Hematopoietic multipotent progenitor cell (in vitro differentiated cells): ENCODE measurements around the gene GPR153. TPM values are rescaled to one million over a fixed set of nuclear protein-coding genes. Genes with fewer than 3 reads are reported as not detected.

Experiments used
- DNase-seq, 3 donors: peaks; one replicate each; pipeline ENCODE4 v3.0.0-alpha.2; 2011 to 2015; ENCODE audit warnings: low read depth in 2 of 3, low spot score in 2 of 3
- total RNA-seq: library from RNA; depleted of rRNA; stranded (reverse); fragments of >200 nt; gene quantifications from one replicate; pipeline ENCODE4 v1.2.3, GENCODE V29; 2012

The GPR153 gene
- total RNA-seq, 1 donor, result 0.54 TPM

GRCh38 chr1:6271006-6271405 lies 10.1 kb upstream of the GPR153 start:
- DNase-seq, result no peak

- DNase-seq, result no peak
These were observed 9.5 kb upstream of the GPR153 start for GRCh38 chr1:6270401-6270800.

DNA sequence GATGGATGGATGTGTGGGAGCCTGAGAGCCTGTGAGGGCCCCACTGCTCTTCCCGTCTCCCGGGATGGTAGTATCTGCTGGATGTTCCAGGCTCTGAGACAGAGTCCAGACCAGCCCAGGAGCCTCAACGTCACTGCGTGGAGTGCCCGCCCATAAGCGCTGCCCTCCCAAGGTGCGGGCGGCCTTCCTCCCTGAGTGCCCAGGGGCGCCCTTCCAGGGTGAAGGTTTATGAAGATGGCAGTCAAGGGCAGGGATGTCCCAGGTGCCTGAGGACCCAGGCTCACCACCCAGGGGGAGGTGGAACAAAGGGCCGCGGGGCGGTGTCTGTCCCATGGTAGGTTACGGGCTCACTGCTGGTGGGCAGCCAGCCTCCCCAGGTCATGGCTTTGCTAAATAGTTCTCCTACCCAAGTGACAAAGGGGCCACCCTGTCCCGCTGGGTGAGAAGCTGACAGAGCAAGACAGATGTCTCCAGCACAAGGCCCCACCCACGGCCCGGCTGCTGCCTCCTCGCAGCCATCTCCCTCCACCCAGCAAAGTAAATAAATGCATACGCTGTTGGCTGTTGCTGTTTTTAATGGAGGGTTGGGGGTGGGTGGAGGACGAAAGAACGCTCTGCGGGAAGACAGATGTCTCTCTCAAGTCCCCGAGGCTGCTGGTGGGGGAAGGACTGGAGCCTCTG lies 9.0 kb upstream of the GPR153 start:
- no peak for DNase-seq

GRCh38 chr1:6269296-6269695 lies 8.4 kb upstream of the GPR153 start:
- no peak for DNase-seq

GRCh38 chr1:6268415-6268814 lies 7.5 kb upstream of the GPR153 start:
- no peak for DNase-seq

- DNase-seq, result no peak
These were observed 6.9 kb upstream of the GPR153 start for GRCh38 chr1:6267686-6268322.

DNA sequence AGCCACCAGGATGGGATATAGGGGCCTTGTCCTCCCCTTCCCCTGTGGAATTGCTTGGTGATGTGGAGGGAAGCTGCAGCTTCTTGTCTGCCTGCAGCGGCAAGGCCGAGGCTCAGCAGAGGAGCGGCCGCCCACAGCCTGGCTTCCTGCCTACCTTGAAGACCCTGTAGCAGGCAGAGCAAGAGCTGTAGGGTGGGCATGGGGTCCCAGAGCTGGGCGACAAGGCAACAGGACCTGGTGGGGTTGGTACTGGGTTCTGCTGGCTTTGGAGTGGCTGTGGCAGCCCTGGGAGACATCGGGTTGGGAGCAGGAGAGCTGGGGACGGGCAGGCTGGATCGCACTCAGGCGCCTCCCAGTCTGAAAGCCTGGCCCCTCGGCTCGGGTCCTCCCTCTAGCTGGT lies 5.7 kb upstream of the GPR153 start:
- DNase-seq, result no peak

- DNase-seq, result no peak
These were observed 4.3 kb upstream of the GPR153 start for GRCh38 chr1:6265151-6265550.

GRCh38 chr1:6263716-6264115 lies 2.8 kb upstream of the GPR153 start:
- DNase-seq, result no peak

DNA sequence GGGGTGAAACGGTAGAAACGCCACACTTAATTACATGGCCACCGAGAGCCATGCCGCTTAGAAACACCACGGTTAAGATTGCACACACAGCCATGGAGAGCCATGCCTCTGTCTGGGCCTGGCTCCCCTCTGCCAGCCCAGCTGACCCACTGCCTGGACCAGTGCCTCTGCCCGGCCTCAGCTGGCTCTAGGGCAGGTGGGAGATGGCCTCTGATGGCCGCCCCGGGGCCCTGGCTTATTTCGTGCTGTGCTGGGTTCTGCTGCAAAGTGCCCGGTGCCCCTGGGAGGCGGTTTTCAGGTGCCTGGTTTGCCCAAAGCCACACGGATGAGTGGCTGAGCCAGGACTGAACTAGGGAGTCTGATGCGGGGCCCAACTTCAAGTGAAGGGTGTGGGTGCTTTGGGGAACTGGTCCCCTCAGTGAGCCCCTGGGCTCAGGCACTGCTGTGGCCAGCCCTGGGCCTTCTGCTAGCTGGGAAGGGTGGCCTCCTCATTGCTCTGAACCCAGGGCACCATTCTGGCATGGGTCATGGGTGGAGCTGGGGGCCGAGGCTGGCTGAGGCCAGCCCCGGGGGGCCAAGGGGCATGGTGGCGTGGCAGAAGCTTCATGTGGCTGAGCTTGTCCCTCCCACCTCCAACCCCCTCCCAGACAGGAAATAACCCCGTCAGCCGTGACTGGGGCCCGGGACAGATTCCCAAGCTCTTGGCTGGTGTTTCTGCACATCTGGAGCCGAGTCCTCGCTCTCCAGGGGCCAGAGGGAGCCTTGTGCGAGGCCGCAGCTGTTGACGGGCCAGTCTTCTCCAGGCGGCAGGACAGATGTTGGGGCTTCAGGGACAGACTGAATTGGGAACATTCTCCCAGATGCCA lies 1.9 kb upstream of the GPR153 start:
- DNase-seq, result no peak

DNA sequence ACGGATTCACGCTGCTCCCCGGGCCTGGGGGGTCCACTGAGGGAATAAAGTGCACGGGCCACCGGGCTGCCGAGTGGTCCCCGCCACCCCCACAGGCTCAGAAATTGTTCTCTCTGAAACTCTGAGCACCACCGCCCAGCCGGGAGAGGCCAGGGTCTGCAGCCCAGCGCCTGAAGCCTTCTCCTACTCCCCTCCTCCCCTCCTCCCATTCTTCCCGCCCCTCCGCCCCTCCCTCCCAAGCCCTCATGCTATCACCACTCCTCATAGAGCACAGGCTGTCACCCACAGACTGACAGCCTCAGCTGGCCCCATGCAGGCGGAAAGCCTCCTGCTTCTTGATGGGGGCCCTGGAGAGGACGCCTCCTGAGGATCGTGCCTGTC lies 707 bp upstream of the GPR153 start:
- DNase-seq, result no peak

GRCh38 chr1:6260433-6260934 lies 414 bp downstream of the GPR153 start:
- DNase-seq, result peak in 1 of 3 donors; percentile 22

GRCh38 chr1:6259491-6260362 lies 1.2 kb downstream of the GPR153 start:
- DNase-seq, result peak; percentile 52 to 86 (median 85)

- DNase-seq, result no peak
These were observed 2.2 kb downstream of the GPR153 start for GRCh38 chr1:6258675-6259074.

- no peak for DNase-seq
These were observed 3.3 kb downstream of the GPR153 start for GRCh38 chr1:6257541-6258069.

DNA sequence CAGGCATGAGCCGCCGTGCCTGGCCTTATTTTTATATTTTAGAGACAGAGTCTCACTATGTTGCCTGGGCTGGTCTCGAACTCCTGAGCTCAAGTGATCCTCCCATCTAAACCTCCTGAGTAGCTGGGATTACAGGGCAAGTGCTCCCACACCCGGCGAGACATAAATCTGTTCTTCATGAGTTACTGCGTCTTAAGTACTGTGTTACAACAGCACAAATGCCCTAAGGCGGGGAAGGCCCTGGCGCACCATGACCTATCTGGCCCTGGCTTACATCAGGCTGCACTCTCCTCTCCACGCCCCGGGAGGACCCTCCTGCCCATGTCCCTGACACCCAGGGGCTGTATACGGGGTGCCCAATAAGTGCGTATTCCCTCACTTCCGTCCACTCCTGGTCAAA lies 4.3 kb downstream of the GPR153 start:
- no peak for DNase-seq

DNA sequence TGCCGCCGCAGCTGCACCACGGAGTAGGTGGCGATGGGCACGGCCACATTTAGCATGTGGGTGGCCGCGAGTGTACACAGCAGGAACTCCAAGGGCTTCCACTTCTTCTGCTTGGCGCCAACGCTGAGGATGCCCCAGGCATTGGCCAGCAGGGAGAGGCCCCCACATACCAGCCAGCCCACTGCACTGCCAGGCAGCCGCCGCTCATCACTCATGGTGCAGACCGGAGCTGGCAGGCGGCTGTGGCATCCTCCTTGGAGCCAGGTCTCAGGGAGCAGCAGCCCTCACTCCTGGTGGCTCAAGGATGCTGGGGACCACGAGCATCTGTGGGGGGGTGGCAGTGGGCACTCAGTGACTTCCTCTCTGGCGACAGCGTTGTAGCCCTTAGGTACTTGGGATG lies 6.2 kb downstream of the GPR153 start:
- no peak for DNase-seq

- DNase-seq, result no peak
These were observed 7.5 kb downstream of the GPR153 start for GRCh38 chr1:6253380-6253779.

DNA sequence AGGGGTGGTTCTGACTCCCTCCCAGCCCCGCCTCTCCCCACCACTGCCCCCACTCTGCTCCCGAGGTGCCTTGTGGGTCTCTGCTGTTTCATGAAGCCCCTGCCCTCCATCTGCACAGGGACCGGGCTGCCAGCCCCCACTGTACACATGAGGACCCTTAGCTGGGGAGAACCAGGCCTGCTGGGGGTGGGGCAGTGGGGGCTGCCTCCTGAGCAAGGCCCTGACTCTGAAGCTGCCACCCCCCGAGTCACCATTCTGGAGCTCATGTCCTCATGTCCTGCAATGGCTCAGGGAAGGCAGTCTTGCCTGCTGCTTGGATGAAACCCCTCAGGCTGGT lies 8.6 kb downstream of the GPR153 start:
- DNase-seq, result no peak

DNA sequence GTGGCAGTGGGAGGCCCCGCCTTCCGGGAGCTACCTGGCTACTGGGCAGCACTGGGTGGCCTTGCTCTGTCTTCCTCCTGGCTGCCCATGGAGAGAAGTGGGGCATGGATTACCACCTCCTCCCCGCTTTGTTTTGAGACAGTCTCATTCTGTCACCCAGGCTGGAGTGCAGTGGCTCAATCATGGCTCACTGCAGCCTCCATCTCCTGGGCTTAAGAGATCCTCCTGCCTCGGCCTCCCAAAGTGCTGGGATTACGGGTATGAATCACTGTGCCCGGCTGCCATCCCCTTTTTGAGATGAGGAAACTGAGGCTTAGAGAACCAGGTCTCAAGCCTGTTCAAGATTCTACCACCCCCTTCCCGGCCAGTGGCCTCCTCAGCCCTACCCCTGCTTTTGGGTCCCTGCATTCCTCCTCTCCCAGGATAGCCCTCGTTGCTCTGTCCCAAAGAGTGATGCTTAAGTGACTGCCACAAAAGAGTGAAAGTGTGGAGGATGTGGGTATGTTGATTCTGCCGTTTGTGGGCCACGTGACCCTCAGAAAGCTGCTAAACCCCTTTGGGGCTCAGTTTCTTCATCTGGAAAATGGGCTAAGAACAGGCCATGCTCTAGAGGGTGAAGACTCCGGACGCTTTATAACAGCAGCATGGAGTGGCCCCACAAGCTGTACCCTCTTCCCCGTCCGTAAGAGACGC lies 9.1 kb downstream of the GPR153 start:
- no peak for DNase-seq
